SH-SY5Y (cell line): Measurements from ENCODE around the gene KANSL2.

Source experiments
- GATA2 ChIP-seq: IDR thresholded peaks from 2 replicates; pipeline ENCODE4 v1.6.1; 2011; ENCODE audit warnings: mild to moderate bottlenecking, low read depth, low read length
- GATA3 ChIP-seq: IDR thresholded peaks from 2 replicates; pipeline ENCODE4 v1.6.1; 2011; ENCODE audit warnings: low read depth, mild to moderate bottlenecking, low read length, moderate library complexity

The KANSL2 gene

DNA sequence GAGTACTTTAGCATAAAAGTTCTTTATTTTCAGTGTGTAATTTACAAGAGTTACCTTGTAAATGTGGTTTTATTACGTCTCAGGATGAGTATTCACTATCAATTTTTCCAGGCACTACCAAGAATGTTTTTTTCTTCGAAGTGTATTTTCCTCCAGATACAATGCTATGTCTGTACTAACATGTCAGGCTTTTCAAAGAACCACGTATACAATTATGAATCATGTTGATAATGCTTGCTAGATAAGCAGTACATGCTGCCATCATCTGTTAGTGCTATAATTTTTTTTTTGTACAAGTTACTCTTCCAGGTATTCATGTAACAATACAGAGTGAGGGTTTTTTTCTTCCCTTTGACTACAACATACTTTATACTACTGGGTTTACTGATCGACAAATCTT lies 5.6 kb upstream of the KANSL2 start:
- TF ChIP-seq GATA2 (no peak), GATA3 (no peak)

DNA sequence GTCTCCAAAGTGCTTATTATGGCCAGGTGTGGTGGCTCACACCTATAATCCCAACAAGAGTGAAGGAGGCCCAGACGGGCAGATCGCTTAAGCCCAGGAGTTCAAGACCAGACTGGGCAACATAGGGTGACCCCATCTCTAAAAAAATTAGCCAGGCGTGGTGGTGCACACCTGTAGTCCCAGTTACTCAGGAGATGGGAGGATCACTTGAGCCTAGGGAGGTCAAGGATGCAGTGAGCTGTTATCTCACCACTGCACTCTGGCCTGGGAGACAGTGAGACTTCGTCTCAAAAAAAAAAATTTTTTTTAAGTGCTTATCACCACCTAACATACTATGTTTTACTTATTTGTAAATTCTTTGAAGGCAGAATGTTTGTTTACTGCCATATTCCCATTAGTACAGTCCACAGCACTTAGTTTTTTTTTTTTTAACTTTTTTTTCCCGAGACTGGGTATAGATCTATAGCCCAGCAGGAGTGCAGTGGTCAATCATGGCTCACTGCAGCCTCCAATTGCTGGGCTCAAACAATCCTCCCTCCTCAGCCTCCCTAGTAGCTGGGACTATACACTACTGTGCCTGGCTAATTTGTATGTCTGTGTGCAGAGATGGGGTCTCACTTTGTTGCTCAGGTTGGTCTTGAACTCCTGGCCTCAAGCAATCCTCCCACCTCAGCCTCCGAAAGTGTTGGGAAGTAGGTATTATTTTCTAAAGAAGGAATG lies 4.7 kb upstream of the KANSL2 start:
- TF ChIP-seq GATA2 (no peak), GATA3 (no peak)

GRCh38 chr12:48686037-48686595 lies 4.1 kb upstream of the KANSL2 start:
- TF ChIP-seq GATA3 (no peak), GATA2 (no peak)

DNA sequence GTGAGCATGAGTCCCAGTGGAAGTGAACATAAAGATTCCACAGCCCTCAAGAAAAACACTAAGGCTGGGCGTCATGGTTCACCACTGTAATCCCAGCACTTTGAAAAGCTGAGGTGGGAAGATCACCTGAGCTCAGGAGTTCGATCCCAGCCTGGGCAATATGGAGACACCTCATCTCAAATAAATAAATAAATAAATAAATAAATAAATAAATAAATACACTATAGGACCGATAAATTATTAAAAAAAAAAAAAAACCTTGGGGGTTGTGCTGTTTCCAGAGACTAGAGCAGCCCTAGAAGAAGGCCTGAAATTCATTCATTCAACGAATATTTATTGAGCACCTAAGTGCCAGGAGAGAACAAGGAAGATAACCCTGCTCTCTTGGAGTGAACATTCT lies 1.5 kb upstream of the KANSL2 start:
- no peak for TF ChIP-seq GATA3
- TF ChIP-seq GATA2 = no peak

DNA sequence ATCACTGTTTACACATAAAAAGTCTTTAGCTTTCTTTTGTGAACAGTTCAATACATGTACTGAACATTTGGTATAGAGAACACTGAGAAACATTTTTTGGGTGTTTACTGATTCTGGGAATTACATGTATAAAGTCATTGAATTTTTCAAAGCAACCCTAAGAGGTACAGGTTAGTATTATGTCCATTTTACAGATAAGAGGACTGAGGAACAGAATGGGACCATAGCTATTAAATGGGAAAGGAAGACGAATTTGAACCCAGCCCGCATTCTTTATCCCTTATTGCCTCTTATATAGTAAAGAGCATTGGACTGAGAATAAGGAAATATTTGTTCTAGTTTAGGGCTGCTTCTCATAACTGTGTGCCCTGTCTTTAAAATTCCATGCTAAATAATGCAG lies 889 bp upstream of the KANSL2 start:
- TF ChIP-seq GATA3 (no peak), GATA2 (no peak)

- TF ChIP-seq GATA2 (no peak), GATA3 (no peak)
These were observed 684 bp downstream of the KANSL2 start for GRCh38 chr12:48681399-48681709.

DNA sequence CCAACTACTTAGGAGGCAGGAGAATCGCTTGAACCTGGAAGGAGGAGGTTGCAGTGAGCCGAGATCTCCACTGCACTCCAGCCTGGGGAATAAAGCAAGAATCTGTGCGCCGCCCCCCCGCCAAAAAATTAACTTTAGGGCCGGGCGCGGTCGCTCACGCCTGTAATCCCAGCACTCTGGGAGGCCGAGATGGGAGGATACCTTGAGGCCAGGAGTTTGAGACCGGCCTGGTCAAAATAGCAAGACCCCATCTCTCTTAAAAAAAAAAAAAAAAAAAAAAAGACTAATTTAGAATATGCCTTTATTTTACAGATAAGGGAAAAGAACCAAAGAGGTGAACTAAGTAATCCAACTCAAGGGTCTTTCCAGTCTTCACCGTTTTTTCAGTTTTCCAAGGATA lies 1.2 kb downstream of the KANSL2 start:
- TF ChIP-seq GATA3 = no peak
- no peak for TF ChIP-seq GATA2

DNA sequence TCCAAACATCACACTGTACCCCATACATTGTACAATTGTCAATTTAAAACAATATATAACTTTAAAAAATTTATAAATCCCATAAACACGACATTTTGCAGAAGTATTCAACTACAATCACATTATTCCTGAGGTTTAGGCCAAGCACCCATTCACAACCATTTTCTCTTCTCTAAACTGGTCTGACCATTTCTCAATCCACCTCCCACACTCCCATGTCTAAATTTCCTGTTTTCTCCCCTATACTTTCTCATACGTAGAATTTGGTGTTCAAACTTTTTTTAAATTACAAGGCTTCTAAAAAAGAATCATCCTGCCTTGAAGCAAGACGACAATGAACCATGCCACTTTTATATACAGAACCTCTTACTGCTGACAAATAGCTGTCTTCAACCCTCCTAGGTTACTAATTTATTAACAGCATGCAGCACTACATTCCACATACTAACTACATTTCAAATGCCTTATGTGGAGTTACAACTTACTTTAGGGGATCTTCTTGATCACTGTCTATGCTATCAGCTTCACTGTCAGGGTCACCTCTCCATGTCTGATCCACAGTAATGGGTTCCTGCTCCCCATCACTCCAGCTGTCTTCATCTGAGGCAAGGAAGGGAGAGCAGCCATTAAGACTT lies 3.4 kb downstream of the KANSL2 start:
- TF ChIP-seq GATA3 = no peak
- no peak for TF ChIP-seq GATA2

GRCh38 chr12:48671231-48671856 lies 10.7 kb downstream of the KANSL2 start:
- TF ChIP-seq GATA3 = no peak
- TF ChIP-seq GATA2 = no peak

DNA sequence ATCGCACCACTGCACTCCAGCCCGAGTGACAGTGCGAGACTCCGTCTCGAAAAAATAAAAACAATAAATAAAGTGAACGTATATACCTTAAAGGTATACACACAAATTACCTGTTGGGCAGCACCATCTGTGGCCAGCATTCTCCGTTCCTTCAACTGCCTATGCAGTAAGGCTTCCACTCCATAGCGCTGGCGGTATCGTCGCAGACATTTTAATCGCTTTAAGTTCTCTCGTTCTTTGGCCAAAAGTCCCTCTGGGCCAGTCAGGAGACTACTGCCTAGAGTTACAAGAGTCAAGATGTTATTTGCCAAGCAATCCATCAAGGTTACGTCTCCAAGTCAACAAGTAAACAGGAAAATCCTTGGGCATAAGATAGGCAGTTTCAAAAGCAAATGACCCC lies 13.0 kb downstream of the KANSL2 start:
- TF ChIP-seq GATA2 (no peak), GATA3 (no peak)

- TF ChIP-seq GATA2 = no peak
- TF ChIP-seq GATA3 = no peak
These were observed 22.2 kb downstream of the KANSL2 start for GRCh38 chr12:48659863-48660262.

- TF ChIP-seq GATA2 = no peak
These were observed 30.4 kb downstream of the KANSL2 start for GRCh38 chr12:48651681-48652080.

GRCh38 chr12:48643011-48643410 lies 39.0 kb downstream of the KANSL2 start:
- TF ChIP-seq GATA2 (no peak), GATA3 (no peak)

DNA sequence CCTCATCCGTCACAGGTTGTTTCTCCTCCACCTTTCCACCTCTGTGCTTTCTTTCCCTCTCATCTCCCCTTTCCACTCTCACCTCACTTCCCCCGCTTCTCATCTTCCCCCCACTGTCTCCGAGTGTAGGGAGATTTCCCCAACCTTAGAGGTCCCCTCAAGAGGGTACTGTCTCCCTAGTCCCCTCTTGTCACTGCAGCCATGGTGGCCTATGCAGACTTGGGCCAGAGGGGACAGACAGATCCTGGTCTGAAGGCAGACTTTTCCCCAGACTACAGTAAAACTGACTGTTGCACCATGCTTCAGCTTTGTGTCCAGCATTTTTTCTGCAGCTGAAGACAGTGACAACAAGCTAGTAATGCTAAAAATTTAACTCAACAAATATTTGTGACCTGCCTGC lies 41.2 kb downstream of the KANSL2 start:
- TF ChIP-seq GATA2 = no peak

DNA sequence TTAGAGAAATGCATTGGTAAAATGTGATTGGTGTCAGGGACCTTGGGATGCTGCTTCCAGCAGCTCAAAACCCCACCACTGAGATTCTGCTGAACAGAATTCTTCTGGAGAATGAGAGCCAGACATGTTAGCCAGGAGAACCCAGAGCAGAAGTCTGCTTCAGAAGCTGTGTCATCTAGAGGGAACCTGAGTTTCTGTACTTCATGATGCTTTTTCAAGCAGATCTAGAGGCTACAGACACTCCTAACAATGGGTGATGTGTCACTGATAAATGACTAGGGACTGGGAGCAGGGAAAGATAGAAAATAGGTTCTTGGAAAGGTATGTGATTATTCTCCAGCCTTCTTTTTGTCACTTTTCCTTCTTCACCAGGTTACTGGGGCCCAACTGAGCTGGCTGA lies 41.6 kb downstream of the KANSL2 start:
- TF ChIP-seq GATA2 (no peak), GATA3 (no peak)
